ENCODE measurements around the gene BCAS1.

DNA sequence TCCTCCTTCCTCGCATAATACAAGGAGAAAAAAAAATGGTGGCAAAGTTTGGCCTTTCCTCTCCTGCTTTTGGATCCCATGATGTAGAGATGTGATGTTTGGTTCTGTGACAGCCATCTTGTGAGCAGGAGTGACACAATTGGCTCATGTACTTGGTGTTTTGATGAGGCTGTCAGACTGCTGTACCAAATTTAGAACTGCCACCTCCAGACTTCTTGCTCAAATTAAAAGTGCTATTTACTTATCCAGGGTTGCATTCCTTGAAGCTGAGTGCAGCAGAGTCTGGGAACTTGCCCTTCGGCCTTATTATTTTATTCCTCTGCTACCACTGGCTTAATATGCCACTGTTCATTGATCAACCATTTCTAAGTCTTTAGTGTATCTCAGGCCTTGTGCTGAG lies 21.9 kb downstream of the BCAS1 start:
- TF ChIP-seq, protein P1, sequence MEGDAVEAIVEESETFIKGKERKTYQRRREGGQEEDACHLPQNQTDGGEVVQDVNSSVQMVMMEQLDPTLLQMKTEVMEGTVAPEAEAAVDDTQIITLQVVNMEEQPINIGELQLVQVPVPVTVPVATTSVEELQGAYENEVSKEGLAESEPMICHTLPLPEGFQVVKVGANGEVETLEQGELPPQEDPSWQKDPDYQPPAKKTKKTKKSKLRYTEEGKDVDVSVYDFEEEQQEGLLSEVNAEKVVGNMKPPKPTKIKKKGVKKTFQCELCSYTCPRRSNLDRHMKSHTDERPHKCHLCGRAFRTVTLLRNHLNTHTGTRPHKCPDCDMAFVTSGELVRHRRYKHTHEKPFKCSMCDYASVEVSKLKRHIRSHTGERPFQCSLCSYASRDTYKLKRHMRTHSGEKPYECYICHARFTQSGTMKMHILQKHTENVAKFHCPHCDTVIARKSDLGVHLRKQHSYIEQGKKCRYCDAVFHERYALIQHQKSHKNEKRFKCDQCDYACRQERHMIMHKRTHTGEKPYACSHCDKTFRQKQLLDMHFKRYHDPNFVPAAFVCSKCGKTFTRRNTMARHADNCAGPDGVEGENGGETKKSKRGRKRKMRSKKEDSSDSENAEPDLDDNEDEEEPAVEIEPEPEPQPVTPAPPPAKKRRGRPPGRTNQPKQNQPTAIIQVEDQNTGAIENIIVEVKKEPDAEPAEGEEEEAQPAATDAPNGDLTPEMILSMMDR (IDR thresholded peaks at IDR 0.05; ENCODE audit: low read length) = no peak
- TF ChIP-seq EZH2phosphoT487 (IDR thresholded peaks at IDR 0.05; ENCODE audit: low read length) (no peak), EZH2 (optimal IDR thresholded peaks at IDR 0.05; ENCODE audit: low read depth, low read length) (no peak)
